ENCODE results near the gene CNOT6.
"Not testable (repeated sequence)": the region's sequence is repeated elsewhere in the genome, so short reads cannot be mapped to it uniquely, and the experiment has no call there.

The CNOT6 gene

GRCh38 chr5:180469866-180470265, 24.3 kb upstream of the CNOT6 start:
- no peak overlapping the region for H3K27ac ChIP-seq
- H3K4me1 ChIP-seq (ENCODE audit: control insufficient read depth in 1 of 2, insufficient read depth in 1 of 2, low read depth in 1 of 2, low read length in 1 of 2) = peaks cover 8 to 23% of the 10 kb centered on the region in 2 experiments
- peaks cover 8% of the 10 kb centered on the region for H3K27me3 ChIP-seq
- H3K9me3 ChIP-seq = no peaks in the 10 kb centered on the region
- no peak overlapping the region for H3K4me3 ChIP-seq (ENCODE audit: low read depth in 1 of 2, low read length in 1 of 2)
- no peaks in the 10 kb centered on the region for H3K36me3 ChIP-seq
- TF ChIP-seq, protein P1, sequence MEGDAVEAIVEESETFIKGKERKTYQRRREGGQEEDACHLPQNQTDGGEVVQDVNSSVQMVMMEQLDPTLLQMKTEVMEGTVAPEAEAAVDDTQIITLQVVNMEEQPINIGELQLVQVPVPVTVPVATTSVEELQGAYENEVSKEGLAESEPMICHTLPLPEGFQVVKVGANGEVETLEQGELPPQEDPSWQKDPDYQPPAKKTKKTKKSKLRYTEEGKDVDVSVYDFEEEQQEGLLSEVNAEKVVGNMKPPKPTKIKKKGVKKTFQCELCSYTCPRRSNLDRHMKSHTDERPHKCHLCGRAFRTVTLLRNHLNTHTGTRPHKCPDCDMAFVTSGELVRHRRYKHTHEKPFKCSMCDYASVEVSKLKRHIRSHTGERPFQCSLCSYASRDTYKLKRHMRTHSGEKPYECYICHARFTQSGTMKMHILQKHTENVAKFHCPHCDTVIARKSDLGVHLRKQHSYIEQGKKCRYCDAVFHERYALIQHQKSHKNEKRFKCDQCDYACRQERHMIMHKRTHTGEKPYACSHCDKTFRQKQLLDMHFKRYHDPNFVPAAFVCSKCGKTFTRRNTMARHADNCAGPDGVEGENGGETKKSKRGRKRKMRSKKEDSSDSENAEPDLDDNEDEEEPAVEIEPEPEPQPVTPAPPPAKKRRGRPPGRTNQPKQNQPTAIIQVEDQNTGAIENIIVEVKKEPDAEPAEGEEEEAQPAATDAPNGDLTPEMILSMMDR (IDR thresholded peaks at IDR 0.05) = no peak

DNA sequence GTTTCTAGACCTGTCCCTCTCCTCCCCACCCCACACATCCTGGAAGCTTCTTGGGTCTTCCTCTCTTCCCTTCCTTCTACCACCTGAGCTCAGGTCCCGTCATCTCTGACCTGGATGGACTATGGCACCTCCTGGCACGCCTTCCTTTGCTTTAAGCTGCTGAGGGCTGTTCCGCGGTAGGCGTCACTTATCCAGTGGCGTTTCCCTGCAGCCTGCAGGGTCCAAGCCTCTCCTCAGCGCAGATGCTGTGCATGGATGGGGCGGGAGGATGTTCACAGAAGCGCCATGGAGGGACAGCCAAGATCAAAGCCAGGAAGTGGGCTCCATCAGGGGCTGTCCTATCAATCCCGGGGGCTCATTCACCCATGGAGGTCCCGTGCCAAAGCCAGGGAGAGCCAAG, 23.8 kb upstream of the CNOT6 start:
- Histone ChIP-seq H3K4me3 (ENCODE audit: low read depth in 1 of 2, low read length in 1 of 2) (no peak overlapping the region), H3K27me3 (peaks cover 8% of the 10 kb centered on the region), H3K36me3 (no peaks in the 10 kb centered on the region), H3K4me1 (ENCODE audit: control insufficient read depth in 1 of 2, insufficient read depth in 1 of 2, low read depth in 1 of 2, low read length in 1 of 2) (peaks cover 8 to 23% of the 10 kb centered on the region in 2 experiments), H3K27ac (no peak overlapping the region), H3K9me3 (no peaks in the 10 kb centered on the region)
- TF ChIP-seq, protein P1 (IDR thresholded peaks at IDR 0.05) = no peak

DNA sequence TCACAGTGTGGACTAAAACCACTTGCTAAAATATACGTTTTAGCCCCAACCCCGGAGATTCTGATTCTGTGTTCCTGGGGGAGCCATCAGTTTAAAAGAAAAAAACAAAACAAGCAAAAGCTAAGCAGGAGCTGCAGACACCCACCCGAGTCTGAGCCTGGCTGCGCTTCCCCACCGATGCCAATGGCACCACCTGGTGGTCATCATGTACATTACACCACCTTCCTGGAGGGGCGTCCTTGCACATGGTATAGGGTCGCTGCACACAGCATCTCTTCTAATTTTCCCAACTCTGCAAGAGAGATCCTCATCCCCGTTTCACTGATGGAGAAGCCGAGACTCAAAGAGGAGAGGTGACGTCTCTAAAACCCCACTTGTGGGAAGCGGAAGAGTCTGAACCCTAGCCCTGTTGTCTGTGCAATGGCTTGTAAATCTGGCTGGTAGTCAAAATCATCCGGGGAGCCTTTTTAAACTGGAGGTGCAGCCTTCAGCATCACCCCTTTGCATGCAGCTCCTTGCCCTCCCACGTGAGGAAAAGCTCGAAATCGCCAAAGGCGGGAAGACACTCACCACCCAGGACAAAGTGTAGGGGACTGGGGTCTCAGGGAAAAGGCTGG, 23.1 kb upstream of the CNOT6 start:
- Histone ChIP-seq H3K27ac (no peak overlapping the region), H3K9me3 (no peaks in the 10 kb centered on the region), H3K4me1 (ENCODE audit: control insufficient read depth in 1 of 2, insufficient read depth in 1 of 2, low read depth in 1 of 2, low read length in 1 of 2) (peaks cover 8 to 23% of the 10 kb centered on the region in 2 experiments), H3K27me3 (peaks cover 8% of the 10 kb centered on the region), H3K4me3 (ENCODE audit: low read depth in 1 of 2, low read length in 1 of 2) (no peak overlapping the region), H3K36me3 (no peaks in the 10 kb centered on the region)
- TF ChIP-seq, protein P1 (IDR thresholded peaks at IDR 0.05) = peak; percentile 87

DNA sequence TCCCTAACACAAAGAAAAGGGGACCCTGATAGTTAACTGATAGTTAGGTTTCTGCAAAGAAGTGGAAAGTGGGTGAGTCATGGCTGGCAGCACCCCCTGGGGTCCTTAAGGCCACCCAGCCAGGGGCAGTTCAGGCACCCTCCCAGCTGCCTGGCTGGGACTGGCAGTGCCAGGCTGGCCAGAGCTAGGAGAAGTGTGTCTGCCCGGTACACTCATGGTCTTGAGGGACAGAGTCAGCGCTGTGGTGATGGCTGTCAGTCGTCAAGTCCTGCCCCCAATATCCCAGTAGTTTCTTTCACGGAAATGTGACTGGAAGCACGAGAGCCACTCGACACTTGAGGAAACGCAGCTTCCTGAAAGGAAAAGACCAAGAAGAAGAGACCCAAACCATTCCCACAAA, 22.3 kb upstream of the CNOT6 start:
- Histone ChIP-seq H3K4me1 (ENCODE audit: control insufficient read depth in 1 of 2, insufficient read depth in 1 of 2, low read depth in 1 of 2, low read length in 1 of 2) (peaks cover 8 to 23% of the 10 kb centered on the region in 2 experiments), H3K4me3 (ENCODE audit: low read depth in 1 of 2, low read length in 1 of 2) (no peak overlapping the region), H3K27me3 (peaks cover 8% of the 10 kb centered on the region), H3K9me3 (no peaks in the 10 kb centered on the region), H3K27ac (no peak overlapping the region), H3K36me3 (no peaks in the 10 kb centered on the region)
- TF ChIP-seq, protein P1 (IDR thresholded peaks at IDR 0.05) = no peak

- no peak overlapping the region for H3K27ac ChIP-seq
- H3K4me3 ChIP-seq (ENCODE audit: low read depth in 1 of 2, low read length in 1 of 2) = no peak overlapping the region
- H3K27me3 ChIP-seq = peaks cover 8% of the 10 kb centered on the region
- TF ChIP-seq, protein P1 (IDR thresholded peaks at IDR 0.05) = no peak
- H3K4me1 ChIP-seq (ENCODE audit: control insufficient read depth in 1 of 2, insufficient read depth in 1 of 2, low read depth in 1 of 2, low read length in 1 of 2) = peaks cover 8 to 23% of the 10 kb centered on the region in 2 experiments
- no peaks in the 10 kb centered on the region for H3K9me3 ChIP-seq
- no peaks in the 10 kb centered on the region for H3K36me3 ChIP-seq
These were observed 21.9 kb upstream of the CNOT6 start for GRCh38 chr5:180472269-180472668.

- H3K27me3 ChIP-seq; H3K4me3 ChIP-seq (ENCODE audit: low read depth in 1 of 2, low read length in 1 of 2); H3K27ac ChIP-seq; H3K9me3 ChIP-seq; H3K36me3 ChIP-seq: not testable (repeated sequence)
- H3K4me1 ChIP-seq (ENCODE audit: control insufficient read depth in 1 of 2, insufficient read depth in 1 of 2, low read depth in 1 of 2, low read length in 1 of 2) = peaks cover 8 to 23% of the 10 kb centered on the region in 2 experiments
These were observed 20.8 kb upstream of the CNOT6 start for GRCh38 chr5:180473386-180473785.

Measured in neutrophil (primary cell).